HEK293 (cell line): ENCODE measurements around the gene CEND1.

Experiments used
- HOXD13 ChIP-seq: sonication (generic); formaldehyde crosslinking; IDR thresholded peaks from 2 replicates; pipeline ENCODE4 v1.8.0; 2022; ENCODE audit warnings: missing genetic modification reagents, borderline replicate concordance
- KLF10 ChIP-seq: fragments of 450-650 bp; IDR thresholded peaks from 2 replicates; pipeline ENCODE4 v1.5.1; 2018; ENCODE audit warnings: missing biosample characterization, mild to moderate bottlenecking, missing genetic modification characterization
- SP2 ChIP-seq: fragments of 450-650 bp; formaldehyde crosslinking; IDR thresholded peaks from 2 replicates; pipeline ENCODE4 v1.5.1; 2016; ENCODE audit warnings: missing biosample characterization, missing genetic modification characterization
- ZNF112 ChIP-seq: fragments of 450-650 bp; formaldehyde crosslinking; IDR thresholded peaks from 2 replicates; pipeline ENCODE4 v1.5.0; 2017; ENCODE audit warnings: missing biosample characterization, missing genetic modification characterization
- ZNF133 ChIP-seq: fragments of 450-650 bp; formaldehyde crosslinking; IDR thresholded peaks from 2 replicates; pipeline ENCODE4 v1.5.1; 2016; ENCODE audit warnings: missing biosample characterization, missing genetic modification characterization
- ZNF16 ChIP-seq: fragments of 450-650 bp; formaldehyde crosslinking; IDR thresholded peaks from 2 replicates; pipeline ENCODE4 v1.5.1; 2016; ENCODE audit warnings: low read depth, missing biosample characterization, missing genetic modification characterization
- ZNF211 ChIP-seq: fragments of 450-650 bp; formaldehyde crosslinking; IDR thresholded peaks from 2 replicates; pipeline ENCODE4 v1.5.1; 2016; ENCODE audit warnings: low read depth, missing biosample characterization, missing genetic modification characterization
- ZNF214 ChIP-seq: fragments of 450-650 bp; formaldehyde crosslinking; IDR thresholded peaks from 2 replicates; pipeline ENCODE4 v1.5.1; 2017; ENCODE audit warnings: missing biosample characterization, mild to moderate bottlenecking, missing genetic modification characterization, borderline replicate concordance
- ZNF23 ChIP-seq: fragments of 450-650 bp; formaldehyde crosslinking; IDR thresholded peaks from 2 replicates; pipeline ENCODE4 v1.5.1; 2016; ENCODE audit warnings: missing biosample characterization, missing genetic modification characterization, borderline replicate concordance
- ZNF341 ChIP-seq: fragments of 450-650 bp; formaldehyde crosslinking; IDR thresholded peaks from 2 replicates; pipeline ENCODE4; 2016; ENCODE audit warnings: low read depth, missing biosample characterization, missing genetic modification characterization
- ZNF350 ChIP-seq: fragments of 450-650 bp; formaldehyde crosslinking; IDR thresholded peaks from 2 replicates; pipeline ENCODE4 v1.5.0; 2017; ENCODE audit warnings: missing biosample characterization, mild to moderate bottlenecking, missing genetic modification characterization
- ZNF366 ChIP-seq: fragments of 450-650 bp; formaldehyde crosslinking; conservative IDR thresholded peaks from 2 replicates; pipeline ENCODE4 v1.5.1; 2016; ENCODE audit warnings: missing biosample characterization, missing genetic modification characterization
- ZNF423 ChIP-seq: fragments of 450-650 bp; formaldehyde crosslinking; IDR thresholded peaks from 2 replicates; pipeline ENCODE4 v1.5.1; 2016; ENCODE audit warnings: missing biosample characterization, missing genetic modification characterization
- ZNF558 ChIP-seq: fragments of 450-650 bp; formaldehyde crosslinking; IDR thresholded peaks from 2 replicates; pipeline ENCODE4 v1.5.1; 2016; ENCODE audit warnings: missing biosample characterization, missing genetic modification characterization
- ZNF621 ChIP-seq: fragments of 450-650 bp; formaldehyde crosslinking; IDR thresholded peaks from 2 replicates; pipeline ENCODE4 v1.5.1; 2017; ENCODE audit warnings: missing biosample characterization, missing genetic modification characterization
- ZNF626 ChIP-seq: fragments of 450-650 bp; sonication (Bioruptor Pico); formaldehyde crosslinking; IDR thresholded peaks from 2 replicates; pipeline ENCODE4 v1.5.1; 2018; ENCODE audit warnings: missing biosample characterization, missing genetic modification characterization, inconsistent platforms
- ZNF747 ChIP-seq: fragments of 450-650 bp; formaldehyde crosslinking; IDR thresholded peaks from 2 replicates; pipeline ENCODE4 v1.5.1; 2016; ENCODE audit warnings: missing biosample characterization, missing genetic modification characterization
- ZNF785 ChIP-seq: fragments of 450-650 bp; formaldehyde crosslinking; IDR thresholded peaks from 2 replicates; pipeline ENCODE4 v1.5.1; 2016; ENCODE audit warnings: missing biosample characterization, missing genetic modification characterization
- ZSCAN30 ChIP-seq: fragments of 450-650 bp; IDR thresholded peaks from 2 replicates; pipeline ENCODE4 v1.5.1; 2018; ENCODE audit warnings: missing biosample characterization, mild to moderate bottlenecking, missing genetic modification characterization, moderate library complexity
- TF ChIP-seq, protein P1 (sequence below): fragments of 450-650 bp; formaldehyde crosslinking; IDR thresholded peaks from 2 replicates; pipeline ENCODE4 v1.5.1; 2016; ENCODE audit warnings: missing biosample characterization, missing genetic modification characterization
- TF ChIP-seq, protein P2 (sequence below): fragments of 450-650 bp; formaldehyde crosslinking; IDR thresholded peaks from 2 replicates; pipeline ENCODE4 v1.5.1; 2016; ENCODE audit warnings: missing biosample characterization, missing genetic modification characterization
- TF ChIP-seq, protein P3 (sequence below): fragments of 450-650 bp; formaldehyde crosslinking; IDR thresholded peaks from 2 replicates; pipeline ENCODE4 v1.5.1; 2016; ENCODE audit warnings: missing biosample characterization, missing genetic modification characterization
- TF ChIP-seq, protein P4 (sequence below): fragments of 450-650 bp; formaldehyde crosslinking; conservative IDR thresholded peaks from 2 replicates; pipeline ENCODE4 v1.5.1; 2016; ENCODE audit warnings: low read depth, missing biosample characterization, missing genetic modification characterization
- TF ChIP-seq, protein P5 (sequence below): fragments of 450-650 bp; IDR thresholded peaks from 2 replicates; pipeline ENCODE4 v1.5.1; 2018; ENCODE audit warnings: missing biosample characterization, missing genetic modification characterization
- TF ChIP-seq, protein P6 (sequence below): fragments of 450-650 bp; formaldehyde crosslinking; IDR thresholded peaks from 2 replicates; pipeline ENCODE4 v1.5.1; 2017; ENCODE audit warnings: missing biosample characterization, missing genetic modification characterization
- TF ChIP-seq, protein P7 (sequence below): fragments of 450-650 bp; formaldehyde crosslinking; IDR thresholded peaks from 2 replicates; pipeline ENCODE4 v1.5.1; 2016; ENCODE audit warnings: missing biosample characterization, missing genetic modification characterization

Gene CEND1

DNA sequence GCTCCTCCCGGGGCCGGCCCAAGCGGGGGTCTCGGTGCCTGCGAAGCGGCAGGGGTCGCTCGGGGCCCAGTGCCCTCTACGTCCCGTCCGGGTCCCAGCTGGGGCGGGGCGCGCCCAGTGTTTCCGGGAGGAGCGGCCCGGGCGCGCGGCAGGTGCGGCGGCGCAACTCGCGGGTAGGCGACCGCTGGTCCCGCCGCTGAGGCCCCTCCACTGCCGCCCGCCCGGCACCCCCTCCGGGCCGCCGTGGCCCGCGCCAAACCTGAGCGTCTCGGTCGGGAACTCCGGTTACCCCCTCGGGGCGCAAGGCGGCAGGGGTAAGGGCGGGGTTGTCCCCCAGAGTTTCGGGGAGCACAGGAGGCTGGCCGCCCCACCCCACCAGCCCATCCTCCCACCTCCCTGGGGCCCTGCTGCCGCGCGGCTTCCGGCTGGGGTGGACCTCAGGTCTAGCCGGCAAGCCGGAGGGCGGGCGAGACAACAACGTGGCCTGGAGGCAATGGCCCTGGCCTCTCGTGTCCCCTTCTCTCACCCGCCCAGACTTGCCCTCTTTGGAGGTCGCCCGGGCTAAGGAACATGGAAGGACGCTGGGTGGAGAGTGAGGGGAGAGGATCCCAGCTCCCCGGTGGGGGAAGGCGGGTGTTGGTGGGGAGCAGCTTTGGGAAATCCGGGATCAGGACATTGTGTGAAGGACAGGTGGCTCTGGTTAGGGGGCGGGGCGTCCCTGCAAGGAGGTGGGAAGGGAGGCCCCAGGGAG is 37.4 kb upstream of the CEND1 start (continued):
- TF ChIP-seq ZNF626 (tag by site-specific recombination): no peak
- TF ChIP-seq KLF10 (tag by site-specific recombination): no peak
- TF ChIP-seq ZNF350 (tag by site-specific recombination): no peak
- TF ChIP-seq ZNF558: no peak
- no peak for TF ChIP-seq ZNF621 (tag by site-specific recombination)
- no peak for TF ChIP-seq ZNF23 (tag by site-specific recombination)
- TF ChIP-seq HOXD13 (CRISPR knock-in tag): no peak
- no peak for TF ChIP-seq ZNF785 (tag by site-specific recombination)
- no peak for TF ChIP-seq ZNF211 (tag by site-specific recombination)
- TF ChIP-seq ZNF366 (tag by site-specific recombination): 0 out of 2 replicates have a peak, but pooled peaks have one; percentile 37
- TF ChIP-seq, protein P1, sequence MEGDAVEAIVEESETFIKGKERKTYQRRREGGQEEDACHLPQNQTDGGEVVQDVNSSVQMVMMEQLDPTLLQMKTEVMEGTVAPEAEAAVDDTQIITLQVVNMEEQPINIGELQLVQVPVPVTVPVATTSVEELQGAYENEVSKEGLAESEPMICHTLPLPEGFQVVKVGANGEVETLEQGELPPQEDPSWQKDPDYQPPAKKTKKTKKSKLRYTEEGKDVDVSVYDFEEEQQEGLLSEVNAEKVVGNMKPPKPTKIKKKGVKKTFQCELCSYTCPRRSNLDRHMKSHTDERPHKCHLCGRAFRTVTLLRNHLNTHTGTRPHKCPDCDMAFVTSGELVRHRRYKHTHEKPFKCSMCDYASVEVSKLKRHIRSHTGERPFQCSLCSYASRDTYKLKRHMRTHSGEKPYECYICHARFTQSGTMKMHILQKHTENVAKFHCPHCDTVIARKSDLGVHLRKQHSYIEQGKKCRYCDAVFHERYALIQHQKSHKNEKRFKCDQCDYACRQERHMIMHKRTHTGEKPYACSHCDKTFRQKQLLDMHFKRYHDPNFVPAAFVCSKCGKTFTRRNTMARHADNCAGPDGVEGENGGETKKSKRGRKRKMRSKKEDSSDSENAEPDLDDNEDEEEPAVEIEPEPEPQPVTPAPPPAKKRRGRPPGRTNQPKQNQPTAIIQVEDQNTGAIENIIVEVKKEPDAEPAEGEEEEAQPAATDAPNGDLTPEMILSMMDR: no peak
- TF ChIP-seq, protein P2, sequence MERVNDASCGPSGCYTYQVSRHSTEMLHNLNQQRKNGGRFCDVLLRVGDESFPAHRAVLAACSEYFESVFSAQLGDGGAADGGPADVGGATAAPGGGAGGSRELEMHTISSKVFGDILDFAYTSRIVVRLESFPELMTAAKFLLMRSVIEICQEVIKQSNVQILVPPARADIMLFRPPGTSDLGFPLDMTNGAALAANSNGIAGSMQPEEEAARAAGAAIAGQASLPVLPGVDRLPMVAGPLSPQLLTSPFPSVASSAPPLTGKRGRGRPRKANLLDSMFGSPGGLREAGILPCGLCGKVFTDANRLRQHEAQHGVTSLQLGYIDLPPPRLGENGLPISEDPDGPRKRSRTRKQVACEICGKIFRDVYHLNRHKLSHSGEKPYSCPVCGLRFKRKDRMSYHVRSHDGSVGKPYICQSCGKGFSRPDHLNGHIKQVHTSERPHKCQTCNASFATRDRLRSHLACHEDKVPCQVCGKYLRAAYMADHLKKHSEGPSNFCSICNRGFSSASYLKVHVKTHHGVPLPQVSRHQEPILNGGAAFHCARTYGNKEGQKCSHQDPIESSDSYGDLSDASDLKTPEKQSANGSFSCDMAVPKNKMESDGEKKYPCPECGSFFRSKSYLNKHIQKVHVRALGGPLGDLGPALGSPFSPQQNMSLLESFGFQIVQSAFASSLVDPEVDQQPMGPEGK (tag by site-specific recombination): peak; percentile 72
- TF ChIP-seq ZNF341 (tag by site-specific recombination): peak; percentile 56
- TF ChIP-seq, protein P3, sequence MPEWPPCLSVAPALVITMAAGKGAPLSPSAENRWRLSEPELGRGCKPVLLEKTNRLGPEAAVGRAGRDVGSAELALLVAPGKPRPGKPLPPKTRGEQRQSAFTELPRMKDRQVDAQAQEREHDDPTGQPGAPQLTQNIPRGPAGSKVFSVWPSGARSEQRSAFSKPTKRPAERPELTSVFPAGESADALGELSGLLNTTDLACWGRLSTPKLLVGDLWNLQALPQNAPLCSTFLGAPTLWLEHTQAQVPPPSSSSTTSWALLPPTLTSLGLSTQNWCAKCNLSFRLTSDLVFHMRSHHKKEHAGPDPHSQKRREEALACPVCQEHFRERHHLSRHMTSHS (tag by site-specific recombination): no peak
- TF ChIP-seq ZNF16 (tag by site-specific recombination): no peak
- no peak for TF ChIP-seq ZNF747 (tag by site-specific recombination)
- TF ChIP-seq SP2: peak; percentile 78
- TF ChIP-seq, protein P4, sequence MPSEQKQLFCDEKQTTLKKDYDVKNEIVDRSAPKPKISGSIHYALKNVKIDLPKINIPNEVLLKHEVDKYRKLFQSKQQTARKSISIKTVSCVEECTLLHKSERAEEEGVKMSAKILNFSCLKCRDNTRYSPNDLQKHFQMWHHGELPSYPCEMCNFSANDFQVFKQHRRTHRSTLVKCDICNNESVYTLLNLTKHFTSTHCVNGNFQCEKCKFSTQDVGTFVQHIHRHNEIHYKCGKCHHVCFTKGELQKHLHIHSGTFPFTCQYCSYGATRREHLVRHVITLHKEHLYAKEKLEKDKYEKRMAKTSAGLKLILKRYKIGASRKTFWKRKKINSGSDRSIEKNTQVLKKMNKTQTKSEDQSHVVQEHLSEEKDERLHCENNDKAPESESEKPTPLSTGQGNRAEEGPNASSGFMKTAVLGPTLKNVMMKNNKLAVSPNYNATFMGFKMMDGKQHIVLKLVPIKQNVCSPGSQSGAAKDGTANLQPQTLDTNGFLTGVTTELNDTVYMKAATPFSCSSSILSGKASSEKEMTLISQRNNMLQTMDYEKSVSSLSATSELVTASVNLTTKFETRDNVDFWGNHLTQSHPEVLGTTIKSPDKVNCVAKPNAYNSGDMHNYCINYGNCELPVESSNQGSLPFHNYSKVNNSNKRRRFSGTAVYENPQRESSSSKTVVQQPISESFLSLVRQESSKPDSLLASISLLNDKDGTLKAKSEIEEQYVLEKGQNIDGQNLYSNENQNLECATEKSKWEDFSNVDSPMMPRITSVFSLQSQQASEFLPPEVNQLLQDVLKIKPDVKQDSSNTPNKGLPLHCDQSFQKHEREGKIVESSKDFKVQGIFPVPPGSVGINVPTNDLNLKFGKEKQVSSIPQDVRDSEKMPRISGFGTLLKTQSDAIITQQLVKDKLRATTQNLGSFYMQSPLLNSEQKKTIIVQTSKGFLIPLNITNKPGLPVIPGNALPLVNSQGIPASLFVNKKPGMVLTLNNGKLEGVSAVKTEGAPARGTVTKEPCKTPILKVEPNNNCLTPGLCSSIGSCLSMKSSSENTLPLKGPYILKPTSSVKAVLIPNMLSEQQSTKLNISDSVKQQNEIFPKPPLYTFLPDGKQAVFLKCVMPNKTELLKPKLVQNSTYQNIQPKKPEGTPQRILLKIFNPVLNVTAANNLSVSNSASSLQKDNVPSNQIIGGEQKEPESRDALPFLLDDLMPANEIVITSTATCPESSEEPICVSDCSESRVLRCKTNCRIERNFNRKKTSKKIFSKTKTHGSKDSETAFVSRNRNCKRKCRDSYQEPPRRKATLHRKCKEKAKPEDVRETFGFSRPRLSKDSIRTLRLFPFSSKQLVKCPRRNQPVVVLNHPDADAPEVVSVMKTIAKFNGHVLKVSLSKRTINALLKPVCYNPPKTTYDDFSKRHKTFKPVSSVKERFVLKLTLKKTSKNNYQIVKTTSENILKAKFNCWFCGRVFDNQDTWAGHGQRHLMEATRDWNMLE (tag by site-specific recombination): no peak
- no peak for TF ChIP-seq ZNF423 (tag by site-specific recombination)
- TF ChIP-seq ZNF133 (tag by site-specific recombination): no peak
- TF ChIP-seq, protein P5, sequence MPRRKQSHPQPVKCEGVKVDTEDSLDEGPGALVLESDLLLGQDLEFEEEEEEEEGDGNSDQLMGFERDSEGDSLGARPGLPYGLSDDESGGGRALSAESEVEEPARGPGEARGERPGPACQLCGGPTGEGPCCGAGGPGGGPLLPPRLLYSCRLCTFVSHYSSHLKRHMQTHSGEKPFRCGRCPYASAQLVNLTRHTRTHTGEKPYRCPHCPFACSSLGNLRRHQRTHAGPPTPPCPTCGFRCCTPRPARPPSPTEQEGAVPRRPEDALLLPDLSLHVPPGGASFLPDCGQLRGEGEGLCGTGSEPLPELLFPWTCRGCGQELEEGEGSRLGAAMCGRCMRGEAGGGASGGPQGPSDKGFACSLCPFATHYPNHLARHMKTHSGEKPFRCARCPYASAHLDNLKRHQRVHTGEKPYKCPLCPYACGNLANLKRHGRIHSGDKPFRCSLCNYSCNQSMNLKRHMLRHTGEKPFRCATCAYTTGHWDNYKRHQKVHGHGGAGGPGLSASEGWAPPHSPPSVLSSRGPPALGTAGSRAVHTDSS (tag by site-specific recombination): no peak
- TF ChIP-seq ZNF112: no peak
- TF ChIP-seq, protein P6, sequence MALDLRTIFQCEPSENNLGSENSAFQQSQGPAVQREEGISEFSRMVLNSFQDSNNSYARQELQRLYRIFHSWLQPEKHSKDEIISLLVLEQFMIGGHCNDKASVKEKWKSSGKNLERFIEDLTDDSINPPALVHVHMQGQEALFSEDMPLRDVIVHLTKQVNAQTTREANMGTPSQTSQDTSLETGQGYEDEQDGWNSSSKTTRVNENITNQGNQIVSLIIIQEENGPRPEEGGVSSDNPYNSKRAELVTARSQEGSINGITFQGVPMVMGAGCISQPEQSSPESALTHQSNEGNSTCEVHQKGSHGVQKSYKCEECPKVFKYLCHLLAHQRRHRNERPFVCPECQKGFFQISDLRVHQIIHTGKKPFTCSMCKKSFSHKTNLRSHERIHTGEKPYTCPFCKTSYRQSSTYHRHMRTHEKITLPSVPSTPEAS: no peak
- TF ChIP-seq ZNF214: no peak
- TF ChIP-seq, protein P7, sequence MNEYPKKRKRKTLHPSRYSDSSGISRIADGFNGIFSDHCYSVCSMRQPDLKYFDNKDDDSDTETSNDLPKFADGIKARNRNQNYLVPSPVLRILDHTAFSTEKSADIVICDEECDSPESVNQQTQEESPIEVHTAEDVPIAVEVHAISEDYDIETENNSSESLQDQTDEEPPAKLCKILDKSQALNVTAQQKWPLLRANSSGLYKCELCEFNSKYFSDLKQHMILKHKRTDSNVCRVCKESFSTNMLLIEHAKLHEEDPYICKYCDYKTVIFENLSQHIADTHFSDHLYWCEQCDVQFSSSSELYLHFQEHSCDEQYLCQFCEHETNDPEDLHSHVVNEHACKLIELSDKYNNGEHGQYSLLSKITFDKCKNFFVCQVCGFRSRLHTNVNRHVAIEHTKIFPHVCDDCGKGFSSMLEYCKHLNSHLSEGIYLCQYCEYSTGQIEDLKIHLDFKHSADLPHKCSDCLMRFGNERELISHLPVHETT (tag by site-specific recombination): no peak
- no peak for TF ChIP-seq ZSCAN30 (tag by site-specific recombination)
